CD4-positive, alpha-beta memory T cell (primary cell): Measurements from ENCODE around the gene PRM2. TPM values are rescaled to one million over a fixed set of nuclear protein-coding genes. Genes with fewer than 3 reads are reported as not detected.
A peak's percentile ranks its signal among the peaks of the same experiment; 100 is the strongest.

Experiments
- CTCF ChIA-PET: fragments of 350-600 bp; sonication (Branson Sonifier 250); formaldehyde crosslinking; loops from one replicate; lab custom pipeline; 2021; ENCODE audit warnings: inconsistent platforms; ENCODE audit not compliant: partially characterized antibody; lab: Charles Lee
- POLR2A ChIA-PET: fragments of 350-600 bp; sonication (Branson Sonifier 250); formaldehyde crosslinking; loops from one replicate; lab custom pipeline; 2021; ENCODE audit not compliant: partially characterized antibody; lab: Charles Lee
- DNase-seq, 5 donors: peaks; one replicate each; pipeline versions ENCODE4 v3.0.0 to v3.0.0-alpha.2; 2020 to 2022; ENCODE audit warnings: mixed read lengths in 1 of 5
- H3K27ac ChIP-seq: one replicate; pipeline ENCODE4 v1.7.0; 2013; ENCODE audit warnings: low read depth, low read length
- H3K27me3 ChIP-seq: 2 replicates; pipeline ENCODE4 v1.7.0; 2013; ENCODE audit warnings: mild to moderate bottlenecking, low read length, moderate library complexity; ENCODE audit not compliant: insufficient read depth
- H3K36me3 ChIP-seq: 2 replicates; pipeline ENCODE4 v1.7.0; 2013; ENCODE audit warnings: mild to moderate bottlenecking, low read length, moderate library complexity; ENCODE audit not compliant: insufficient read depth
- H3K4me1 ChIP-seq: 2 replicates; pipeline ENCODE4 v1.7.0; 2013; ENCODE audit warnings: mild to moderate bottlenecking, low read length, moderate library complexity; ENCODE audit not compliant: insufficient read depth
- H3K4me3 ChIP-seq, 2 donors: one replicate each; pipeline ENCODE4 v1.7.0; 2013; ENCODE audit warnings: low read length in 2 of 2, mild to moderate bottlenecking in 1 of 2
- H3K9me3 ChIP-seq, 2 donors: one replicate each; pipeline ENCODE4 v1.7.0; 2013; ENCODE audit warnings: low read length in 2 of 2, control low read depth in 1 of 2; ENCODE audit not compliant: control insufficient read depth in 1 of 2
- H3K27ac Mint-ChIP-seq, 7 donors: one replicate each; pipeline ENCODE4 v1.8.0; 2020 to 2021; ENCODE audit warnings: mixed read lengths in 7 of 7, mild to moderate bottlenecking in 6 of 7, inconsistent platforms in 3 of 7, moderate library complexity in 3 of 7
- H3K27me3 Mint-ChIP-seq, 2 donors: one replicate each; pipeline ENCODE4 v1.8.0; 2020 to 2021; ENCODE audit warnings: mixed read lengths in 2 of 2
- H3K36me3 Mint-ChIP-seq, 2 donors: one replicate each; pipeline ENCODE4 v1.8.0; 2020 to 2021; ENCODE audit warnings: mixed read lengths in 2 of 2, inconsistent platforms in 1 of 2, mild to moderate bottlenecking in 1 of 2
- H3K4me1 Mint-ChIP-seq, 4 donors: one replicate each; pipeline ENCODE4 v1.8.0; 2020 to 2021; ENCODE audit warnings: mixed read lengths in 4 of 4, mild to moderate bottlenecking in 1 of 4
- H3K4me3 Mint-ChIP-seq, 8 donors: one replicate each; pipeline ENCODE4 v1.8.0; 2020 to 2021; ENCODE audit warnings: mixed read lengths in 8 of 8, mild to moderate bottlenecking in 7 of 8, moderate library complexity in 6 of 8, inconsistent platforms in 3 of 8
- H3K9me3 Mint-ChIP-seq, 8 donors: one replicate each; pipeline ENCODE4 v1.8.0; 2020 to 2021; ENCODE audit warnings: mixed read lengths in 8 of 8, mild to moderate bottlenecking in 5 of 8, inconsistent platforms in 3 of 8, moderate library complexity in 1 of 8
- intact Hi-C: fragments of 100-400 bp; cut with micrococcal nuclease; formaldehyde crosslinking; loops from one replicate; pipeline ENCODE4 v1.15.1; 2023
- polyA plus RNA-seq, 2 donors: library from polyadenylated mRNA; unstranded; fragments of 300-500 nt; fragmentation: Illumina TruSeq; gene quantifications; one replicate each; pipeline ENCODE4 v1.2.3, GENCODE V29; 2021
- total RNA-seq, 2 experiments: library from RNA; stranded (reverse); gene quantifications; one replicate each; pipeline ENCODE4 v1.2.3, GENCODE V29; 2021

The PRM2 gene
- total and polyA plus RNA-seq, 4 experiments from 2014 or later, result not detected

GRCh38 chr16:11262915-11263314 lies 13.4 kb downstream of the PRM2 start:
- no peaks in the 10 kb centered on the region for H3K36me3 ChIP-seq
- no peak overlapping the region for H3K27ac ChIP-seq
- ChIA-PET POLR2A (interaction anchor here (1.0 to 3.2 kb wide), 6 partner anchors 8 to 479 kb away, joined by 3 to 20 read pairs (median 5); partner anchors contain the start of genes PRM3, SOCS1 and TXNDC11), CTCF (interaction anchor here (0.8 to 1.6 kb wide), 8 partner anchors 8 to 310 kb away, joined by 3 to 5 read pairs (median 3); no protein-coding TSS in a partner anchor)
- H3K27me3 Mint-ChIP-seq, result no peaks in the 10 kb centered on the region
- peaks cover 22 to 52% (median 34%) of the 10 kb centered on the region in 4 donors for H3K4me1 Mint-ChIP-seq
- H3K27me3 ChIP-seq, result no peaks in the 10 kb centered on the region
- intact Hi-C loops, result no loop called here
- H3K4me3 ChIP-seq, result no peak overlapping the region
- peaks cover 37% of the 10 kb centered on the region for H3K4me1 ChIP-seq
- H3K36me3 Mint-ChIP-seq, result no peaks in the 10 kb centered on the region
- no peak for DNase-seq
- H3K27ac Mint-ChIP-seq, result peak overlapping the region in 6 of 7 donors; percentile 18 to 85 (median 58)
- H3K9me3 ChIP-seq, result no peaks in the 10 kb centered on the region
- H3K9me3 Mint-ChIP-seq, result no peaks in the 10 kb centered on the region
- H3K4me3 Mint-ChIP-seq, result peak overlapping the region in 1 of 8 donors; percentile 12

GRCh38 chr16:11260596-11260966 lies 15.7 kb downstream of the PRM2 start:
- H3K4me1 Mint-ChIP-seq, result peaks cover 31 to 70% (median 44%) of the 10 kb centered on the region in 4 donors
- POLR2A ChIA-PET, result interaction anchor here (1.6 kb wide), 1 partner anchor 8 kb away, joined by 3 read pairs; the partner anchor contains the start of gene TNP2

GRCh38 chr16:11259655-11260595 lies 16.4 kb downstream of the PRM2 start:
- H3K36me3 Mint-ChIP-seq, result peaks cover 0 to 7% of the 10 kb centered on the region in 2 donors
- H3K4me1 ChIP-seq, result peaks cover 50% of the 10 kb centered on the region
- no peak for DNase-seq
- no peaks in the 10 kb centered on the region for H3K27me3 Mint-ChIP-seq
- intact Hi-C loops, result loop anchor here (5.0 to 10.0 kb wide), 4 partner anchors 37 to 655 kb away; partner anchors contain the start of genes GSPT1 and TXNDC11
- no peak overlapping the region for H3K4me3 ChIP-seq
- peaks cover 0 to 4% (median 0%) of the 10 kb centered on the region in 8 donors for H3K9me3 Mint-ChIP-seq
- H3K27me3 ChIP-seq, result no peaks in the 10 kb centered on the region
- no peaks in the 10 kb centered on the region for H3K36me3 ChIP-seq
- ChIA-PET POLR2A (interaction anchor here (1.6 to 6.5 kb wide), 3 partner anchors 9 to 294 kb away, joined by 3 to 127 read pairs (median 83); partner anchors contain the start of gene TNP2), CTCF (interaction anchor here (1.8 to 7.6 kb wide), 4 partner anchors 35 to 293 kb away, joined by 5 to 197 read pairs (median 66); no protein-coding TSS in a partner anchor)
- H3K9me3 ChIP-seq, result no peaks in the 10 kb centered on the region
- H3K4me1 Mint-ChIP-seq, result peaks cover 31 to 70% (median 43%) of the 10 kb centered on the region in 4 donors
- H3K27ac ChIP-seq, result no peak overlapping the region
- H3K27ac Mint-ChIP-seq, result peak overlapping the region; percentile 24 to 97 (median 84)
- H3K4me3 Mint-ChIP-seq, result peak overlapping the region in 3 of 8 donors; percentile 5 to 75 (median 59)

More at GRCh38 chr16:11260596-11260966, 15.7 kb downstream of the PRM2 start:
- Mint-ChIP-seq H3K27ac (peak overlapping the region in 5 of 7 donors; percentile 38 to 92 (median 80)), H3K9me3 (peaks cover 0 to 2% (median 0%) of the 10 kb centered on the region in 8 donors), H3K4me3 (no peak overlapping the region), H3K36me3 (peaks cover 0 to 7% of the 10 kb centered on the region in 2 donors), H3K27me3 (no peaks in the 10 kb centered on the region)
- no peak overlapping the region for H3K4me3 ChIP-seq
- no peak overlapping the region for H3K27ac ChIP-seq
- H3K36me3 ChIP-seq, result no peaks in the 10 kb centered on the region
- H3K9me3 ChIP-seq, result no peaks in the 10 kb centered on the region
- intact Hi-C loops, result no loop called here
- no peak for DNase-seq
- peaks cover 50% of the 10 kb centered on the region for H3K4me1 ChIP-seq
- CTCF ChIA-PET, result interaction anchor here (7.4 to 7.6 kb wide), 2 partner anchors 36 to 98 kb away, joined by 62 to 69 read pairs; no protein-coding TSS in a partner anchor
- no peaks in the 10 kb centered on the region for H3K27me3 ChIP-seq

GRCh38 chr16:11258553-11259492 lies 17.5 kb downstream of the PRM2 start:
- Histone ChIP-seq H3K9me3 (no peaks in the 10 kb centered on the region), H3K4me1 (peaks cover 44% of the 10 kb centered on the region), H3K4me3 (peak overlapping the region in 1 of 2 donors; percentile 16), H3K36me3 (no peaks in the 10 kb centered on the region), H3K27me3 (no peaks in the 10 kb centered on the region), H3K27ac (peak overlapping the region; percentile 39)
- Mint-ChIP-seq H3K27ac (peak overlapping the region; percentile 24 to 97 (median 88)), H3K36me3 (peaks cover 0 to 10% of the 10 kb centered on the region in 2 donors), H3K27me3 (no peaks in the 10 kb centered on the region), H3K4me3 (peak overlapping the region; percentile 53 to 78 (median 71)), H3K4me1 (peaks cover 27 to 64% (median 36%) of the 10 kb centered on the region in 4 donors), H3K9me3 (peaks cover 0 to 6% (median 0%) of the 10 kb centered on the region in 8 donors)
- ChIA-PET CTCF (interaction anchor here (0.5 to 7.6 kb wide), 16 partner anchors 10 to 458 kb away, joined by 3 to 197 read pairs (median 6); partner anchors contain the start of genes PRM3 and TNP2), POLR2A (interaction anchor here (0.6 to 8.3 kb wide), 11 partner anchors 10 to 293 kb away, joined by 3 to 283 read pairs (median 4); partner anchors contain the start of gene TNP2)
- peak; percentile 59 to 73 (median 61) for DNase-seq
- intact Hi-C loops, result loop anchor here (1.0 to 10.0 kb wide), 5 partner anchors 38 to 656 kb away; partner anchors contain the start of genes GSPT1 and TXNDC11

GRCh38 chr16:11257131-11257938 lies 18.9 kb downstream of the PRM2 start:
- Mint-ChIP-seq H3K4me3 (peak overlapping the region; percentile 89 to 98 (median 94)), H3K36me3 (peaks cover 0 to 20% of the 10 kb centered on the region in 2 donors), H3K27ac (peak overlapping the region; percentile 91 to 99 (median 97)), H3K9me3 (peaks cover 0 to 8% (median 0%) of the 10 kb centered on the region in 8 donors), H3K4me1 (peaks cover 30 to 67% (median 39%) of the 10 kb centered on the region in 4 donors), H3K27me3 (no peaks in the 10 kb centered on the region)
- ChIA-PET CTCF (interaction anchor here (0.6 to 7.6 kb wide), 21 partner anchors 11 to 303 kb away, joined by 3 to 197 read pairs (median 6); partner anchors contain the start of genes PRM3 and TNP2), POLR2A (interaction anchor here (0.6 to 8.3 kb wide), 21 partner anchors 12 to 484 kb away, joined by 3 to 283 read pairs (median 13); partner anchors contain the start of genes CLEC16A and TNP2)
- H3K9me3 ChIP-seq, result no peaks in the 10 kb centered on the region
- H3K27me3 ChIP-seq, result no peaks in the 10 kb centered on the region
- peak; percentile 51 to 62 (median 53) for DNase-seq
- H3K4me3 ChIP-seq, result peak overlapping the region; percentile 73 to 85
- H3K4me1 ChIP-seq, result peaks cover 47% of the 10 kb centered on the region
- H3K36me3 ChIP-seq, result peaks cover 6% of the 10 kb centered on the region
- peak overlapping the region; percentile 83 for H3K27ac ChIP-seq
- intact Hi-C loops, result loop anchor here (1.0 to 10.0 kb wide), 6 partner anchors 40 to 657 kb away; partner anchors contain the start of genes GSPT1 and TXNDC11
